Mucosa of stomach (tissue), 1 donor: ENCODE results near the gene PTN.
"Not testable (repeated sequence)": the region's sequence is repeated elsewhere in the genome, so short reads cannot be mapped to it uniquely, and the experiment has no call there.

Experiments
- H3K27me3 ChIP-seq: one replicate; pipeline ENCODE4 v1.7.0; 2013; ENCODE audit warnings: mild to moderate bottlenecking, low read length; ENCODE audit not compliant: control insufficient read depth, insufficient read depth
- H3K36me3 ChIP-seq: one replicate; pipeline ENCODE4 v1.7.0; 2013; ENCODE audit warnings: low read length; ENCODE audit not compliant: control insufficient read depth, insufficient read depth
- H3K4me1 ChIP-seq: one replicate; pipeline ENCODE4 v1.7.0; 2013; ENCODE audit warnings: mild to moderate bottlenecking, low read length; ENCODE audit not compliant: control insufficient read depth, insufficient read depth
- H3K4me3 ChIP-seq: one replicate; pipeline ENCODE4 v1.7.0; 2013; ENCODE audit warnings: low read length
- H3K9ac ChIP-seq: one replicate; pipeline ENCODE4 v1.7.0; 2013; ENCODE audit warnings: mild to moderate bottlenecking, low read length, moderate library complexity
- H3K9me3 ChIP-seq: one replicate; pipeline ENCODE4 v1.7.0; 2013; ENCODE audit warnings: mild to moderate bottlenecking, low read length, moderate library complexity; ENCODE audit not compliant: control insufficient read depth
- donor health status: Pancreatic carcinoma.

The PTN gene

GRCh38 chr7:137289101-137289500 lies 54.4 kb downstream of the PTN start:
- Histone ChIP-seq H3K9ac (no peak overlapping the region), H3K4me3 (no peak overlapping the region), H3K27me3 (no peaks in the 10 kb centered on the region), H3K4me1 (no peaks in the 10 kb centered on the region), H3K9me3 (no peaks in the 10 kb centered on the region), H3K36me3 (no peaks in the 10 kb centered on the region)

GRCh38 chr7:137287651-137288258 lies 55.8 kb downstream of the PTN start:
- H3K4me1 ChIP-seq = no peaks in the 10 kb centered on the region
- no peaks in the 10 kb centered on the region for H3K9me3 ChIP-seq
- no peaks in the 10 kb centered on the region for H3K27me3 ChIP-seq
- no peak overlapping the region for H3K4me3 ChIP-seq
- no peak overlapping the region for H3K9ac ChIP-seq
- no peaks in the 10 kb centered on the region for H3K36me3 ChIP-seq

GRCh38 chr7:137283153-137283552 lies 60.4 kb downstream of the PTN start:
- H3K36me3 ChIP-seq = no peaks in the 10 kb centered on the region
- H3K9me3 ChIP-seq = no peaks in the 10 kb centered on the region
- no peak overlapping the region for H3K9ac ChIP-seq
- H3K4me1 ChIP-seq = no peaks in the 10 kb centered on the region
- no peak overlapping the region for H3K4me3 ChIP-seq
- no peaks in the 10 kb centered on the region for H3K27me3 ChIP-seq

- Histone ChIP-seq H3K9me3 (no peaks in the 10 kb centered on the region), H3K27me3 (no peaks in the 10 kb centered on the region), H3K4me3 (no peak overlapping the region), H3K9ac (no peak overlapping the region), H3K4me1 (no peaks in the 10 kb centered on the region), H3K36me3 (no peaks in the 10 kb centered on the region)
These were observed 61.5 kb downstream of the PTN start for GRCh38 chr7:137282043-137282442.

- Histone ChIP-seq H3K36me3 (no peaks in the 10 kb centered on the region), H3K9me3 (no peaks in the 10 kb centered on the region), H3K4me1 (no peaks in the 10 kb centered on the region), H3K27me3 (no peaks in the 10 kb centered on the region), H3K9ac (no peak overlapping the region), H3K4me3 (no peak overlapping the region)
These were observed 67.3 kb downstream of the PTN start for GRCh38 chr7:137276189-137276588.

GRCh38 chr7:137272249-137272648 lies 71.3 kb downstream of the PTN start:
- H3K27me3 ChIP-seq = no peaks in the 10 kb centered on the region
- H3K4me1 ChIP-seq = no peaks in the 10 kb centered on the region
- H3K9ac ChIP-seq = no peak overlapping the region
- H3K4me3 ChIP-seq = no peak overlapping the region
- no peaks in the 10 kb centered on the region for H3K36me3 ChIP-seq
- H3K9me3 ChIP-seq = no peaks in the 10 kb centered on the region

GRCh38 chr7:137269240-137269639 lies 74.3 kb downstream of the PTN start:
- no peaks in the 10 kb centered on the region for H3K9me3 ChIP-seq
- no peaks in the 10 kb centered on the region for H3K36me3 ChIP-seq
- H3K4me3 ChIP-seq = no peak overlapping the region
- no peaks in the 10 kb centered on the region for H3K27me3 ChIP-seq
- H3K9ac ChIP-seq = no peak overlapping the region
- no peaks in the 10 kb centered on the region for H3K4me1 ChIP-seq

GRCh38 chr7:137268001-137268865 lies 75.3 kb downstream of the PTN start:
- not testable (repeated sequence) for H3K9me3 ChIP-seq, H3K36me3 ChIP-seq, H3K4me3 ChIP-seq, H3K9ac ChIP-seq, H3K4me1 ChIP-seq, H3K27me3 ChIP-seq

GRCh38 chr7:137266764-137267163 lies 76.8 kb downstream of the PTN start:
- Histone ChIP-seq H3K27me3 (no peaks in the 10 kb centered on the region), H3K36me3 (no peaks in the 10 kb centered on the region), H3K4me3 (no peak overlapping the region), H3K9ac (no peak overlapping the region), H3K4me1 (no peaks in the 10 kb centered on the region), H3K9me3 (no peaks in the 10 kb centered on the region)

GRCh38 chr7:137265480-137265879 lies 78.1 kb downstream of the PTN start:
- not testable (repeated sequence) for H3K36me3 ChIP-seq, H3K27me3 ChIP-seq, H3K9me3 ChIP-seq, H3K4me1 ChIP-seq, H3K4me3 ChIP-seq, H3K9ac ChIP-seq

- H3K36me3 ChIP-seq = no peaks in the 10 kb centered on the region
- H3K4me3 ChIP-seq = no peak overlapping the region
- H3K4me1 ChIP-seq = no peaks in the 10 kb centered on the region
These were observed 80.9 kb downstream of the PTN start for GRCh38 chr7:137262599-137262998.

GRCh38 chr7:137258552-137258951 lies 85.0 kb downstream of the PTN start:
- no peak overlapping the region for H3K4me3 ChIP-seq
- H3K9me3 ChIP-seq = no peaks in the 10 kb centered on the region
- no peaks in the 10 kb centered on the region for H3K27me3 ChIP-seq
- H3K4me1 ChIP-seq = no peaks in the 10 kb centered on the region
- no peak overlapping the region for H3K9ac ChIP-seq
- H3K36me3 ChIP-seq = no peaks in the 10 kb centered on the region

More at GRCh38 chr7:137262599-137262998, 80.9 kb downstream of the PTN start:
- Histone ChIP-seq H3K27me3 (no peaks in the 10 kb centered on the region), H3K9ac (no peak overlapping the region), H3K9me3 (no peaks in the 10 kb centered on the region)
